Epithelial cell of proximal tubule (primary cell): Measurements from ENCODE around the gene TCP11. TPM values are rescaled to one million over a fixed set of nuclear protein-coding genes. Genes with fewer than 3 reads are reported as not detected.

Source experiments
- DNase-seq: peaks from one replicate; pipeline ENCODE4 v3.0.0-alpha.2; 2011; ENCODE audit warnings: low read depth
- H3K4me3 ChIP-seq: 2 replicates; pipeline ENCODE4 v1.5.1; 2011; ENCODE audit warnings: low read depth, mild to moderate bottlenecking, low read length
- CTCF ChIP-seq: conservative IDR thresholded peaks from 2 replicates; pipeline ENCODE4 v1.5.1; 2012; ENCODE audit warnings: low read depth, mild to moderate bottlenecking, low read length
- total RNA-seq: library from RNA; depleted of rRNA; stranded (reverse); fragments of >200 nt; gene quantifications from 2 replicates; pipeline ENCODE4 v1.2.3, GENCODE V29; 2015

TCP11 gene
- total RNA-seq, 1 donor from 2014 or later, result not detected

DNA sequence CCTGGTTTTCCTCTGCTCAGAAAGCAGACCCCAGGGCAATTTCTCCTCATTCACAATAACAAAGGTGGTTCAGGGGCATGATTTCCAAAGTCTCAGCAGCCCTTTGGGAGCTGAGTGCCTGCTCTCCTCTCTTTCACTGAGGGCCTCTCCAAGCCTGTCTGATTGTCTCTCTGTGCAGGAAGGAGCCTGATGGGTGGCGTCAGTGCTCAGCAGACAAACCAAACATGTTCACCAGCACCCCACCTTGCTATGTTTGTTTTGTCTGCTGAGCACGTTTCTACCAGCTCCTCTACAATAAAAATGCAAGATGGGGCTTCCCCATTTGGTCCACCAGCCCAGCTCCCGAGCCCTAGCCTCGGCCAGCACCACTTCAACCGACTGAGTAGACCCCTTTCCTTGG is 25.4 kb upstream of the TCP11 start:
- no peak overlapping the region for H3K4me3 ChIP-seq
- no peak for TF ChIP-seq CTCF
- no peak for DNase-seq

DNA sequence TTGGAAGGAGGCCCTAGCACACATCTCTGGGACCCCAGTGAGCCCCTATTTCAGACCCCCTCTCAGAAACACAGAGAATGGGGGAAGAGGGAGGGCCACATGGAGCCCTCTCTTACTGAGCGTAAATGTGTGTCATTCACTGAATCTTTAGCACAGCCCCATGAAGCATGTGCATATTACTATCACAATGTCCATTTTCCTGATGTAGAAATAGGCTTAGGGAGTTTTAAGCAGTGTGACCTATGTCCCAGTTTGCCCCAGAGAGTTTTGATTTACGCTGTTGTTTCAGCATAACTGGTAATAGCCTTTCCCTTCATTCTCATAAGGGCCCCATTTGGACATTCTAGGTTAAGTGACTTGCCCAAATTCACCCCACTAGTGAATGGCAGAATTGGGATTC is 25.0 kb upstream of the TCP11 start:
- no peak for DNase-seq
- no peak for TF ChIP-seq CTCF
- H3K4me3 ChIP-seq, result no peak overlapping the region

- DNase-seq, result no peak
- TF ChIP-seq CTCF, result no peak
- H3K4me3 ChIP-seq, result no peak overlapping the region
These were observed 24.5 kb upstream of the TCP11 start for GRCh38 chr6:35165630-35166071.

GRCh38 chr6:35164868-35165267 is 23.7 kb upstream of the TCP11 start:
- no peak for TF ChIP-seq CTCF
- no peak overlapping the region for H3K4me3 ChIP-seq
- DNase-seq, result no peak

GRCh38 chr6:35164277-35164676 is 23.1 kb upstream of the TCP11 start:
- no peak for DNase-seq
- no peak for TF ChIP-seq CTCF
- H3K4me3 ChIP-seq, result no peak overlapping the region

DNA sequence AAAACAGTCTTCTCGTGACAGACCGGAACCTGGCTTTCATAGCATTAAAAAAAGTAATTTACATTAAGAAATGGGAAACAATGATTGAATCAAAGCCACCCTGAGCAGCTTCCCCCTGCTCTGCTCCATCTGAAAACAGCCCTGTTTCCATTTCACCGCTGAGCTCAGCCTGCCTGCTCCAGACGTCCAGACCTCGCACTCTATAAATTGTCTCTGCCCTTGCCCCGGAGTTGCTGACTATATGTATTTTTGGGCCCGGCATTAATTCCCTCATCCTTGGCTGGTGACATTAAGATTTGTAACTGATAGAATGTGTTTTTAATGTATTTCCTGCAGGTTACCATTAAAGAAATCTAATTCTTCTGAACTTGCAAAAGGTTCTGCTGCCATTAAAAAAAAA is 22.7 kb upstream of the TCP11 start:
- no peak for TF ChIP-seq CTCF
- no peak for DNase-seq
- H3K4me3 ChIP-seq, result no peak overlapping the region

GRCh38 chr6:35161776-35162607 is 20.9 kb upstream of the TCP11 start:
- no peak for TF ChIP-seq CTCF
- DNase-seq, result no peak
- no peak overlapping the region for H3K4me3 ChIP-seq
